Brain microvascular endothelial cell (primary cell): ENCODE data around the gene ADARB2.

Experiments used
- DNase-seq: peaks from one replicate; pipeline ENCODE4 v3.0.0-alpha.2; 2020
- H3K27ac ChIP-seq: fragments of 250-450 bp; sonication (Bioruptor Pico); 2 replicates; pipeline ENCODE4 v1.5.1; 2020; ENCODE audit warnings: mild to moderate bottlenecking, moderate library complexity
- H3K27me3 ChIP-seq: fragments of 250-450 bp; sonication (Bioruptor Pico); replicated peaks from 2 replicates; pipeline ENCODE4 v1.5.1; 2020; ENCODE audit warnings: mild to moderate bottlenecking
- H3K36me3 ChIP-seq: fragments of 250-450 bp; sonication (Bioruptor Pico); replicated peaks from 2 replicates; pipeline ENCODE4 v1.5.1; 2020; ENCODE audit warnings: mild to moderate bottlenecking
- H3K4me3 ChIP-seq: 2 replicates; pipeline ENCODE4 v1.5.1; 2011; ENCODE audit warnings: low read depth, mild to moderate bottlenecking, control low read depth, low read length, moderate library complexity
- CTCF ChIP-seq: IDR thresholded peaks from 2 replicates; pipeline ENCODE4 v1.5.1; 2011; ENCODE audit warnings: low read depth, mild to moderate bottlenecking, moderate library complexity, low read length, control low read depth, inconsistent platforms; ENCODE audit errors: missing control alignments
- in situ Hi-C: cut with HindIII; loops from 2 replicates; pipeline ENCODE4 v1.10.0; 2017; ENCODE audit warnings: low sequenced_read_pairs, low pct_ligation_motif_present

The ADARB2 gene

GRCh38 chr10:1347962-1348772, 389.2 kb downstream of the ADARB2 start:
- no peaks in the 10 kb centered on the region for H3K27me3 ChIP-seq
- no peak overlapping the region for H3K27ac ChIP-seq
- DNase-seq: no peak
- H3K4me3 ChIP-seq: no peak overlapping the region
- no peaks in the 10 kb centered on the region for H3K36me3 ChIP-seq
- no peak for TF ChIP-seq CTCF
- in situ Hi-C loops: no loop called here

- Histone ChIP-seq H3K27me3 (no peaks in the 10 kb centered on the region), H3K36me3 (no peaks in the 10 kb centered on the region), H3K4me3 (no peak overlapping the region), H3K27ac (no peak overlapping the region)
- no peak for TF ChIP-seq CTCF
- in situ Hi-C loops: no loop called here
- no peak for DNase-seq
These were observed 389.8 kb downstream of the ADARB2 start for GRCh38 chr10:1347525-1347924.

- Histone ChIP-seq H3K27me3 (no peaks in the 10 kb centered on the region), H3K4me3 (no peak overlapping the region), H3K27ac (no peak overlapping the region), H3K36me3 (no peaks in the 10 kb centered on the region)
- no peak for DNase-seq
- TF ChIP-seq CTCF: no peak
- in situ Hi-C loops: no loop called here
These were observed 391.1 kb downstream of the ADARB2 start for GRCh38 chr10:1346201-1346600.

GRCh38 chr10:1345368-1345767, 392.0 kb downstream of the ADARB2 start:
- Histone ChIP-seq H3K4me3 (no peak overlapping the region), H3K27ac (no peak overlapping the region), H3K36me3 (no peaks in the 10 kb centered on the region), H3K27me3 (no peaks in the 10 kb centered on the region)
- no peak for TF ChIP-seq CTCF
- no peak for DNase-seq
- in situ Hi-C loops: no loop called here

GRCh38 chr10:1344846-1345245, 392.5 kb downstream of the ADARB2 start:
- no peak for DNase-seq
- Histone ChIP-seq H3K27me3 (no peaks in the 10 kb centered on the region), H3K36me3 (no peaks in the 10 kb centered on the region), H3K27ac (no peak overlapping the region), H3K4me3 (no peak overlapping the region)
- in situ Hi-C loops: no loop called here
- TF ChIP-seq CTCF: no peak

- H3K4me3 ChIP-seq: no peak overlapping the region
- in situ Hi-C loops: no loop called here
- no peak for DNase-seq
- no peak overlapping the region for H3K27ac ChIP-seq
- H3K27me3 ChIP-seq: no peaks in the 10 kb centered on the region
- H3K36me3 ChIP-seq: no peaks in the 10 kb centered on the region
- TF ChIP-seq CTCF: no peak
These were observed 392.9 kb downstream of the ADARB2 start for GRCh38 chr10:1344408-1344807.
